GM12891 (cell line): ENCODE measurements around the gene TMEM87B.

Experiments used
- DNase-seq: peaks from one replicate; pipeline ENCODE4 v3.0.0; 2011; ENCODE audit warnings: low spot score; ENCODE audit not compliant: insufficient read length
- FAIRE-seq: peaks from 2 replicates; lab custom pipeline; 2011; peaks lifted over from hg19 to GRCh38; lab: Jason Lieb, UNC
- PAX5 ChIP-seq: IDR thresholded peaks from 2 replicates; pipeline ENCODE4 v1.6.1; 2011; ENCODE audit warnings: low read length, moderate library complexity, mild to moderate bottlenecking; ENCODE audit not compliant: insufficient read depth, severe bottlenecking
- POLR2A ChIP-seq: IDR thresholded peaks from 2 replicates; pipeline ENCODE4 v1.6.1; 2011; ENCODE audit warnings: low read depth, low read length, control low read depth
- POLR2AphosphoS5 ChIP-seq: IDR thresholded peaks from 2 replicates; pipeline ENCODE4 v1.6.1; 2011; ENCODE audit warnings: low read depth, low read length, control low read depth
- POU2F2 ChIP-seq: IDR thresholded peaks from 2 replicates; pipeline ENCODE4 v1.6.1; 2011; ENCODE audit warnings: low read depth, mild to moderate bottlenecking, control low read depth, low read length, moderate library complexity
- SPI1 ChIP-seq: IDR thresholded peaks from 2 replicates; pipeline ENCODE4 v1.6.1; 2011; ENCODE audit warnings: low read depth, low read length, control low read depth
- TAF1 ChIP-seq: IDR thresholded peaks from 2 replicates; pipeline ENCODE4 v1.6.1; 2011; ENCODE audit warnings: low read depth, low read length, control low read depth

Gene TMEM87B

GRCh38 chr2:112153179-112153490 is 98.1 kb downstream of the TMEM87B start:
- no peak for TF ChIP-seq POLR2A
- DNase-seq: no peak
- no peak for FAIRE-seq

GRCh38 chr2:112153501-112153900 is 98.4 kb downstream of the TMEM87B start:
- DNase-seq (no peak), FAIRE-seq (no peak)
- no peak for TF ChIP-seq POLR2A
- TF ChIP-seq POU2F2: no peak
- TF ChIP-seq TAF1: no peak
- TF ChIP-seq POLR2AphosphoS5: no peak
- no peak for TF ChIP-seq PAX5
- TF ChIP-seq SPI1: no peak

GRCh38 chr2:112154246-112155117 is 99.4 kb downstream of the TMEM87B start:
- peak; percentile 71 for FAIRE-seq
- DNase-seq: no peak
- TF ChIP-seq POU2F2 (no peak), SPI1 (no peak), TAF1 (no peak), PAX5 (no peak), POLR2AphosphoS5 (no peak), POLR2A (no peak)

- FAIRE-seq: peak; percentile 90
- DNase-seq: no peak
- TF ChIP-seq TAF1: no peak
- no peak for TF ChIP-seq POLR2AphosphoS5
- no peak for TF ChIP-seq SPI1
- no peak for TF ChIP-seq POLR2A
- TF ChIP-seq PAX5: no peak
- TF ChIP-seq POU2F2: no peak
These were observed 100.5 kb downstream of the TMEM87B start for GRCh38 chr2:112155331-112156151.

- FAIRE-seq (peak; percentile 64), DNase-seq (no peak)
- no peak for TF ChIP-seq POLR2AphosphoS5
- no peak for TF ChIP-seq POLR2A
- no peak for TF ChIP-seq SPI1
- no peak for TF ChIP-seq TAF1
- TF ChIP-seq PAX5: no peak
- TF ChIP-seq POU2F2: no peak
These were observed 101.3 kb downstream of the TMEM87B start for GRCh38 chr2:112156152-112156986.

- FAIRE-seq (no peak), DNase-seq (no peak)
- no peak for TF ChIP-seq TAF1
- TF ChIP-seq PAX5: no peak
- TF ChIP-seq SPI1: no peak
- TF ChIP-seq POLR2A: no peak
- no peak for TF ChIP-seq POLR2AphosphoS5
- TF ChIP-seq POU2F2: no peak
These were observed 102.4 kb downstream of the TMEM87B start for GRCh38 chr2:112157472-112157871.

- DNase-seq: no peak
- TF ChIP-seq TAF1 (no peak), POLR2A (no peak), PAX5 (no peak), POLR2AphosphoS5 (no peak), POU2F2 (no peak), SPI1 (no peak)
- FAIRE-seq: peak; percentile 78
These were observed 104.4 kb downstream of the TMEM87B start for GRCh38 chr2:112159454-112159921.

GRCh38 chr2:112160283-112161250 is 105.5 kb downstream of the TMEM87B start:
- TF ChIP-seq TAF1 (no peak), POU2F2 (no peak), POLR2A (no peak), SPI1 (no peak), POLR2AphosphoS5 (no peak), PAX5 (no peak)
- peak; percentile 65 for FAIRE-seq
- DNase-seq: no peak
